ENCODE measurements around the gene WDR18.

DNA sequence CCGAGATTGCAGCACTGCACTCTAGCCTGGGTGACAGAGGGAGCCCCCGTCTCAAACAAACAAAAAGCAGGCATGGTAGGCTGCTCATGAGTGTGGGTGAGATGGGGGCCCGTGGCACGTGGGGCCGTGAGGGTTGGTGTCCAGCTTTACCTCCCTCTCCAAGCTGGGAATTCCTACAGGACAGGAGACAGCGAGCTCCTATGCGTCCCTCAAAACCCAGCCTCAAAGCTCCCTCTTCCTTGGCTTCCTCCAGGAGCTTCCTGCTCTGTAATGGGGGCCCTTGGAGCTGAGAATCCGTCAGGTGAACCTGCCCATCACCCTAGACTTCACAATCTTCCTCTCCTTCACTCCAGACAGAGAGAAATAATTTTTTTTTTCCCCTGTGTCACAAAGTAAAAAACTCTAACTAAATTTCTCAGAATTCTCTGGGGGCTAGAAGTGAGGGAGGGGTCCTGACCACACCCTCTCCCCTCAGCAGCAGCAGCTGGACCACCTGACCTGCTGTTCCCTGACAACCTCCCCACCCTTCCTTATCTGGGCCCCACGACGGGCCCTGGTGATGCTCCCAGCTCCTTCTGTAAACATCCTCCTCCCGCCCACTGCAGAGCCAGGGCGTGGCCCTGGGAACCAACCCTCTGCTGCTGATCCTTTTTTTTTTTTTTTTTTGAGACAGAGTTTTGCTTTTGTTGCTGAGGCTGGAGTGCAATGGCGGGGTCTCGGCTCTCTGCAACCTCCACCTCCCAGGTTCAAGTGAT, 22.1 kb upstream of the WDR18 start:
- TF ChIP-seq, protein P1, sequence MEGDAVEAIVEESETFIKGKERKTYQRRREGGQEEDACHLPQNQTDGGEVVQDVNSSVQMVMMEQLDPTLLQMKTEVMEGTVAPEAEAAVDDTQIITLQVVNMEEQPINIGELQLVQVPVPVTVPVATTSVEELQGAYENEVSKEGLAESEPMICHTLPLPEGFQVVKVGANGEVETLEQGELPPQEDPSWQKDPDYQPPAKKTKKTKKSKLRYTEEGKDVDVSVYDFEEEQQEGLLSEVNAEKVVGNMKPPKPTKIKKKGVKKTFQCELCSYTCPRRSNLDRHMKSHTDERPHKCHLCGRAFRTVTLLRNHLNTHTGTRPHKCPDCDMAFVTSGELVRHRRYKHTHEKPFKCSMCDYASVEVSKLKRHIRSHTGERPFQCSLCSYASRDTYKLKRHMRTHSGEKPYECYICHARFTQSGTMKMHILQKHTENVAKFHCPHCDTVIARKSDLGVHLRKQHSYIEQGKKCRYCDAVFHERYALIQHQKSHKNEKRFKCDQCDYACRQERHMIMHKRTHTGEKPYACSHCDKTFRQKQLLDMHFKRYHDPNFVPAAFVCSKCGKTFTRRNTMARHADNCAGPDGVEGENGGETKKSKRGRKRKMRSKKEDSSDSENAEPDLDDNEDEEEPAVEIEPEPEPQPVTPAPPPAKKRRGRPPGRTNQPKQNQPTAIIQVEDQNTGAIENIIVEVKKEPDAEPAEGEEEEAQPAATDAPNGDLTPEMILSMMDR (optimal IDR thresholded peaks at IDR 0.05 in 1 of 3, IDR thresholded peaks at IDR 0.05 in 1 of 3, conservative IDR thresholded peaks at IDR 0.05 in 1 of 3; ENCODE audit: extremely low read depth in 1 of 3, insufficient read depth in 2 of 3, low read length in 3 of 3), result no peak
- no peak for TF ChIP-seq EZH2 (IDR thresholded peaks at IDR 0.05; ENCODE audit: low read length)

Data from keratinocyte (primary cell).